NCI-H2196 (cell line): ENCODE measurements around the gene PLEKHB2.
"Not testable (repeated sequence)": the region's sequence is repeated elsewhere in the genome, so short reads cannot be mapped to it uniquely, and the experiment has no call there.

ENCODE experiments used
- DNase-seq: peaks from one replicate; lab custom pipeline; 2025; ENCODE audit not compliant: unreplicated experiment; lab: John Stamatoyannopoulos, UW

The PLEKHB2 gene

DNA sequence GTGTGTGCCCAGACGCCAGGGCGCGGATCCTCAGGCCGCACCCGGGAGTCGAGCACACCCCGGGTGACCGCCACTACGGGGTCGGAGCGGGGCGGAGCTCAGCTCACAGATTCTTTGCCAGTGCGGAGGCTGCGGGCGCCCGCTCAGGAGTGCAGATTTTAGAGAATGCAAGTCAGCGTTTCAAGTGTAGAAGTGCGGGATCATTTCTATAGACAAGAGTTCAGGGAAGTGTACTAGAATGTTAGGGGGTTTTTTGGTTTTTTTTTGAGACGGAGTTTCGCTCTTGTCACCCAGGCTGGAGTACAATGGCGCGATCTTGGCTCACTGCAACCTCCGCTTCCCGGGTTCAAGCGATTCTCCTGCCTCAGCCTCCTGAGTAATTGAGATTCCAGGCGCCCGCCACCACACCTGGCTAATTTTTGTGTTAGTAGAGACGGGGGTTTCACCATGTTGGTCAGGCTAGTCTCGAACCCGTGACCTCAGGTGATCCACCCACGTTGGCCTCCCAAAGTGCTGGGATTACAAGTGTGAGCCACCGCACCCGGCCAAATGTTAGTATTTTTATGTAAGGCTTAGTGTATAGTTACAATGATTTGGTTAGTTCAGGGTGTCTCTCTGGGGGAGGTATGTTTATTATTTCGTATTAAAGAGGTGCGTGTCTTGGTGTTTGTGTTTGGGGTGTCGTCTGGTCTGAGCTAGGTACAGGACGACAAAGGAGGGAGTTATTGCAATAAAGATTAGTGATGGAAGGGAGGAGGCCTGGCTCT, 11.3 kb upstream of the PLEKHB2 start:
- peak; percentile 78 for DNase-seq

GRCh38 chr2:131094463-131095281, 10.5 kb upstream of the PLEKHB2 start:
- peak; percentile 32 for DNase-seq

- DNase-seq: no peak
Observed at GRCh38 chr2:131103165-131103564, 2.0 kb upstream of the PLEKHB2 start.

DNA sequence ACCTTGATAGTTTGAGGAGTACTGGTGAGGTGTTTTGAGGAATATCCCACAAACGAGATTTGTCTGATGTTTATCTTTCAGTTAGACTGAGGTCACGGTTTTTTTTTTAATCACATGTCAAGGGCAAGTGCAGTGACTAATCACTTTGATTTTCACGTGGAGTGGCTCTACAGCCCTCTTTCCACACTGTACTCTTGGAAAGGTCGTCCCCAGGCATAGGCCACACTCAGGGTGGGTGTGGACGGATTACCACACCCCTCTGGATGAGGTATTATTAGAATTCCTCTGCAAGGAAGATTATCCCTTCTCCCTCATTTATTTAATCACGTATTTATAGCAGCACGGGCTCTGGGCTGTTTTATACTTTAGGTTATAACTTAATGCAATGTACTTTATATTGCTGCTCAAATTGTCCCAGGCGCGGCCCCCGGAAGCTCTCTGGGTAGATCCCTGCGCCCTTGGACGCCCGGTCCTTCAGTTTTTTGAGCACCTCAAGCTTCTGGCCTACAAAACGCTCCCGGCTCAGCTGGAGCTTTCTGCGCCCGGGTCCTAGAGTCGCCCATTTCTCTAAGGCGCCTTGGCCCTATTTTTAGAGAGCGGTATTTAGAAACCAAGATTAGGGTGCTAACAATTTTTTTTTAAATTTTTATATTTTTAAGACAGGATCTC, 515 bp upstream of the PLEKHB2 start:
- DNase-seq: peak; percentile 86

GRCh38 chr2:131105950-131106801, 1.0 kb downstream of the PLEKHB2 start:
- peak; percentile 28 for DNase-seq

- no peak for DNase-seq
Observed at GRCh38 chr2:131112529-131112928, 7.4 kb downstream of the PLEKHB2 start.

GRCh38 chr2:131113566-131114227, 8.6 kb downstream of the PLEKHB2 start:
- DNase-seq: no peak

DNA sequence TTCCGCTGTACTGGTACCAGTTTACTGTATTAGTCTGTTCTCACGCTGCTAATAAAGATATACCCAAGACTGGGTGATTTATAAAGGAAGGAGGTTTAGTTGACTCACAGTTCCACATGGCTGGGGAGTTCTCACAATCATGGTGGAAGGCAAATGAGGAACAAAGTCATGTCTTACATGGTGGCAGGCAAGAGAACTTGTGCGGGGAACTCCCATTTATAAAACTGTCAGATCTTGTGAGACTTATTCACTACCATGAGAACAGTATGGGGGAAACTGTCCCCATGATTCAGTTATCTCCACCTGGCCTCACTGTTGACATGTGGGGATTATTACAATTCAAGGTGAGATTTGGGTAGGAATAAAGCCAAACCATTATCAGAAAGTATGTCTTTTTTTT, 9.8 kb downstream of the PLEKHB2 start:
- not testable (repeated sequence) for DNase-seq

GRCh38 chr2:131115752-131116151, 10.6 kb downstream of the PLEKHB2 start:
- no peak for DNase-seq

GRCh38 chr2:131120815-131121317, 15.7 kb downstream of the PLEKHB2 start:
- no peak for DNase-seq

GRCh38 chr2:131121464-131121863, 16.3 kb downstream of the PLEKHB2 start:
- DNase-seq: no peak

DNA sequence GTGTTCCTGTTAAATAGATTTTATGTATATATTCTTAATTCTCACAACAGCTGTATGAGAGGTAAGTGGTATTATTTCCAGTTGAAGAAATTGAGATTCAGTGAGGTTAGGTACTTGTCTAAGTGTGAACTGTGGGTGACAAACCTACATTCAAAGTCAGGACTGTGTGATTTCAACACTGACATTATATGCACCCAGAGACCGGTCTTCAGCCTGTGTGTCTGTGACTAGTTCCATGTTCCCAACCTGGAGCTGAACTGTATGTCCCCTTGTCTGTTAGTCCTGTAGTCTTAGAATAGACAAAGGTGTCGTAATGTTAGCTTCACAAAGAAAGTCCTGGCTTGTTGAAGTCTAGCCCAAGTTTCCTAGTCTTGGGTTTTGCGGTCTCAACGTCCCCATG, 17.4 kb downstream of the PLEKHB2 start:
- no peak for DNase-seq

DNA sequence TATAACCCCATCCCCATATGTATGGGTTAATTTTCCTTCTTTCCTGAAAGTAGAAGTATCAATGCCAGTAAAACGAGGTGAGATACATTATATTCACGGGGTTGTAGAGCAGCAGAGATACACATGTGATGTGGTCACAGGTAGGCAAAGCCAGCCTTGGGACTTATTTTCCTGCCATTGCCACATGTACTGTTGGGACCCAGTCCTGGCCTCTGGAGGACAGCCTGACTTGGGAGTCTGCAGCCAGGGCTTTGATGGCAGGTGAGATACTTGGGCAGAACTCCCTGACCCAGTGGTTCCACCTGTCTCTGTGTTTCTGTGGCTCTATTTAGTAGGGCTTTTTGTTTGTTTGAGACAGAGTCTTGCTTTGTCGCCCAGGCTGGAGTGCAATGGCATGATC, 18.1 kb downstream of the PLEKHB2 start:
- DNase-seq: no peak

- peak; percentile 23 for DNase-seq
Observed at GRCh38 chr2:131125195-131125757, 20.1 kb downstream of the PLEKHB2 start.

DNA sequence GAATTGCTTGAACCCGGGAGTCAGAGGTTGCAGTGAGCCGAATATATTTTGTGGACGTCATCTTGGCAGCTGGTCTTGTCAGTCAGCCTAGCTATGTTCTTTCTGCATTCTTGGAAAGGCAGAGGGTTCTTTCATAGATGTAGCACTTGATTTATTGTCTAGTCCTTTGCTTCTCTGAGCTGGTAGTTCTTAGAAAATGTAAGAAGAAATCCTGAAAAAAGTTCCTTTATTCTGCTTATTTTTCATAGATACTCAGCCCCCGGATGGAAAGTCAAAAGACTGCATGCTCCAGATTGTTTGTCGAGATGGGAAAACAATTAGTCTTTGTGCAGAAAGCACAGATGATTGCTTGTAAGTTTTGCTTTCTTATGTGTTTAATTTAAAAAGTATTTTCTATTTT, 21.3 kb downstream of the PLEKHB2 start:
- DNase-seq: no peak

GRCh38 chr2:131127076-131127475, 21.9 kb downstream of the PLEKHB2 start:
- DNase-seq: no peak

DNA sequence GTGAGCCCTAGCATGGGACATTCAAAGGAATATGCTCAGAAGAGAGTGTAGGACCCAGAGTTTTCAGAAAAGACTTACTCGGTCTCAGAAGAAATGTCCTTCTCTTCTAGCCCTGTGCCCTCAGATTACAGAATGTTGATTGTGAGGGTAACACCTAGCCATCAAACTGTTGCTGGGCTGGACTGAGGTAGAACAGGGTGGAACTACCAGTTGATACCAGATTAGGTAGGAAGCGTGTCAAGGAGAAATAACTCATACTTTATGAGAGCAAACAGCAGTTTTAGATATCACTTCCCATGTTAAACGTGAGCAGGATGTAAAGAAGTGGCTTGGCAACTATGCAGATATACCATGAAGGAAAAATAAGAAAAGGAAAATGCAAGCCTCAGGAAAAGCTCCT, 22.8 kb downstream of the PLEKHB2 start:
- no peak for DNase-seq

DNA sequence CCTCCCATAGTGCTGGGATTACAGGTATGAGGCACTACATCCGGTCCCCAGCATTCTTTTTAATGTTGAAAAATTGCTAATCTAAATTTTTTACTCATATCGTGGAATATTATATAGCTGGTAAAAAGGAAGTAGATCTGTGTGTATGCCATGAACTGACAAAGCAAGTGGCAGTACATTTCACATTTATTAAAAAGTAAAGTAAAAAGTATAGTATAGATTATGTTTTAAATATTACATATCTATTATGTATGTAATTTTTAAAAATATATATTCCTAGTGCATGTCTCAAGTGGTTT, 25.1 kb downstream of the PLEKHB2 start:
- DNase-seq: no peak

- no peak for DNase-seq
Observed at GRCh38 chr2:131132729-131133128, 27.6 kb downstream of the PLEKHB2 start.

GRCh38 chr2:131140581-131140980, 35.4 kb downstream of the PLEKHB2 start:
- DNase-seq: no peak
